DMS53 (cell line): ENCODE measurements around the gene TECPR2.
"Not testable (repeated sequence)": the region's sequence is repeated elsewhere in the genome, so short reads cannot be mapped to it uniquely, and the experiment has no call there.

Source experiments
- DNase-seq: peaks from one replicate; lab custom pipeline; 2025; lab: John Stamatoyannopoulos, UW

TECPR2 gene

GRCh38 chr14:102362545-102363181 is at the start of gene TECPR2, which contains the start of gene CINP:
TSS of gene TECPR2 (plus strand) at chr14:102362941. CDS start at chr14:102376722, 13,781 bp downstream.
TSS of gene CINP (minus strand) at chr14:102362890. CDS start at chr14:102362851, 39 bp downstream.
- peak; percentile 97 for DNase-seq

GRCh38 chr14:102314242-102315011 is 48.3 kb upstream of the TECPR2 start:
- peak; percentile 87 for DNase-seq

GRCh38 chr14:102315121-102315520 is 47.6 kb upstream of the TECPR2 start:
- DNase-seq: no peak

- peak; percentile 84 for DNase-seq
Measured at GRCh38 chr14:102316338-102316742, 46.4 kb upstream of the TECPR2 start.

GRCh38 chr14:102316743-102317563 is 45.8 kb upstream of the TECPR2 start:
- DNase-seq: peak; percentile 90

DNA sequence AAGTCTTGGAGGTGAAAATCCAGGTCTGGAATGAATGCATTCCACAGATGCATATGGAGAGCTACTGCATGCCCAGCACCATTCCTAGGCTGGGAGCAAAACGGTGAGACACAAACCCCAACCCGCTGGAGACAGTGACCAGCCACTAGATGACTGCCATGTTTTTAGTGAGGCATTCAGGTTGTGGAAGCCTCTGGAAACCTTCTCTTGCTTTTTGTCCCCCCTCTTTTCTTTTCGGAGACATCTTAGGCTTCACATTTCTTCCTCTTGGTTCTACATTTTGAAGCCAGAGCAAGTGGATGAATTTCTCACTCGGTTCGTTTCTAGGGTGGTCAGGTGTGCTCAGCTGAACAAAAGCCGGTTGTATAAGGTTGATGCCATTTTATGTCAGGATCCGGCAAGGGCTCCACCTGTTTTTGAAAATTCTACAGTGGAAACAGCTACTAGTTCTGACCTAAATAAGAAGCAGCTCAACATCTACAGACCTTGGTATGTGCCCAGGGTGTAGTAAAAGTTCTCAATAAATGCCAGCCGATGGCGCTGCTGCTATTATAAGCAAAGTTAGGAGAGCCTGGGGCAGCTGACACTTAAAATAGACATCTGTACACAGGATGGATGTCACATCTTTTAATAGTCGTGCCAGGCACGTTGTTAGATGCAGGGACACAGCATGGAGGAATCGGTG is 45.0 kb upstream of the TECPR2 start:
- DNase-seq: peak; percentile 71

- no peak for DNase-seq
Measured at GRCh38 chr14:102318781-102319276, 43.9 kb upstream of the TECPR2 start.

DNA sequence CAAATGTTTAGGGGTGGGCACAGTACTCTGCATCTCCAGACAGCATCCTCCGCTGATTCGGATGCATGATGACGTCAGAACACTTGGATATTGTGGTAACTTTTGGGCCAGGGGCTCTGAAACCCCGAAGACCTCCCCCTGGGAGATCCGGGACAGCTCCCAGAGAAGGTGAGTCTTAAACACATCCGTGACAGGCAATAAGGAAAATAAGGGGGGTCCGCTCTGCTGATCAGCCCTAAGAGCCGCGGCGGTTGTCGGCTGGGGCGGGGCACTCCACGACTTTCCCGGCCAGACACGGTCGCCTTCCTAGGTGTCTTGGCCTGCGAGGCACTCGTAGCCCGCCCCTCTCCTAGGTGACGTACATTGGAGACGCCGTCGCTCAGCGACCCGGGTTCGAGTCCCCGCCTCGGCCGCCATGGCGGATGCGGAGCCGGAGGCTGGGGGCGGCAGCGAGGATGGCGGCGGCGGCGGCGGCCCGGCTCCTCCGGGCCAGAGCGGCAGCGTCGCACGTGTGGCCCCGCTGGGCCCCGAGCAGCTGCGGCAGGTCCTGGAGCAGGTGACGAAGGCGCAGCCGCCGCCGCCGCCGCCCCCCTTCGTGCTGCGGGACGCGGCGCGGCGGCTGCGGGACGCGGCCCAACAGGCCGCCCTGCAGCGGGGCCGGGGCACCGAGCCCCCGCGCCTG is 43.2 kb upstream of the TECPR2 start, which contains the start of gene ZNF839:
TSS of gene ZNF839 (plus strand) at position 396 of the 682 bp plus-strand sequence. CDS start at position 416, 20 bp downstream.
- peak; percentile 93 for DNase-seq

- DNase-seq: peak; percentile 55
Measured at GRCh38 chr14:102320033-102320660, 42.6 kb upstream of the TECPR2 start.

- no peak for DNase-seq
Measured at GRCh38 chr14:102320671-102321455, 41.9 kb upstream of the TECPR2 start.

DNA sequence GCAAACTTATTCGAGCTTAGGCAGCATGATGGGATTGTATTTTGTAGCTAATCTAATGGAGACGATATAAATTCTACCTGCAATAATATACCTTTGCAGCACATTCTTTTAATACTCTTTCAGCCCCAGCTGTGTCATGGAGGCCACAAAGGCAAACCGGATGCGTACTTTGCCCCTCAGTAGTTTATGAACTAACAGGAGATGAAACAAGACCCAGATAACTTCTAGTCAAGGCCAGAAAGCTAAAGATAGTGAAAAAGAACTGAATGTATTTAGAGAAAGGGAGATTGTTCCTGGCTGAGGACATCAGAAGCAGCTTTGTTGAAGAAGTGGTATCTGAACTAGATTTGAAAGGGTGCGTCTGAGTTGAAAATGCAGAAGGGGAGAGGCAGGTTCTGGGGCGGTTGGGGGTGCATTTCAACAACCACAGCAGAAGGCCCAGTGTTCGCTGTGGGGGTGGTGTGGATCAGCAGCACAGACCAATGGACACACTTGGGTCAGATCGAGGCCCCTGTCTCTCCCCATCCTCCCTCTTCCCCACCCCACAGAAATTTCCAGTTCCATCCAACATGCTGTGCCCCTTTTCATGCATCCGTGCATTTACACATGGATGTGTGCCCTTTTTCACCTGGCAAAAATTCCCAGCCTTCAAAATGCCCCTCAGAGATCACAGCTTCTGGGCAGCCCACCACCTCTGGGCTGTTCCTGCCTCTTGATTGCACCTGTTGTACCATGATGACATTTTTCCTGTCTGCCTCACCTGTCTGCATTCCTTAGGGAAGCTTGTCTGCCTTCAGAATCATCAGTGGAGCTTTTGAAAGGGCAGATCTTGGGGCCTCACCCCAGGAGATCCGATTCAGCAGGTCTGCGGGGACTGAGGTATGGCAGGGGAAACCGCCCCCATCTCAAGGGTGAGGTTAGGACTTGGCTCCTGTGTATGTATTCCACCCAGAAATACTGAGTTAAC is 41.0 kb upstream of the TECPR2 start:
- no peak for DNase-seq

GRCh38 chr14:102323102-102323501 is 39.6 kb upstream of the TECPR2 start:
- DNase-seq: peak; percentile 64

- no peak for DNase-seq
Measured at GRCh38 chr14:102325791-102326345, 36.9 kb upstream of the TECPR2 start.

DNA sequence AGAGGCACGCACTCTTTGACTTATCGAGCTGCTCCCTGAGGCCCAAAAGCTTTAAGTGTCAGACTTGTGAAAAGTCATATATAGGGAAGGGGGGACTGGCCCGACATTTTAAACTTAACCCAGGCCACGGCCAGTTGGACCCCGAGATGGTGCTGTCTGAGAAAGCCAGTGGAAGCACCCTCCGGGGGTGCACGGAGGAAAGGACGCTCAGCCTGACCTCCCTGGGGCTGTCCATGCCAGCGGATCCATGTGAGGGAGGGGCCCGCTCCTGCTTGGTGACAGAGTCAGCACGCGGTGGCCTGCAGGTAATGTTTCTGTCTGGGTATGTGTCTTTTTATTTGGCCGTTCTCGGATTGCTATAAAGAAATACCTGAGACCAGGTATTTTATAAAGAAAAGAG is 36.2 kb upstream of the TECPR2 start:
- no peak for DNase-seq

DNA sequence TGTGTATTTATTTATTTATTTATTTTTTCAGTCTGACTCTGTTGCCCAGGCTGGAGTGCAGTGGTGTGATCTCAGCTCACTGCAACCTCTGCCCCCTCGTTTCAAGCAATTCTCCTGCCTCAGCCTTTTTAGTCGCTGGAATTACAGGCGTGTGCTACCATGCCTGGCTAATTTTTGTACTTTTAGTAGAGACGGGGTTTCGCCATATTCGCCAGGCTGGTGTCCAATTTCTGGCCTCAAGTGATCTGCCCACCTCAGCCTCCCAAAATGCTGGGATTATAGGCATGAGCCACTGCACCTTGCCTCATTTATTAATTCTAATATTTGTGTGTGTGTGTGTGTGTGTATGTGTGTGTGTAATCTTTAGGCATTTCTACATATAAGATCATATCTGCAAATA is 33.4 kb upstream of the TECPR2 start:
- not testable (repeated sequence) for DNase-seq

GRCh38 chr14:102330806-102331205 is 31.9 kb upstream of the TECPR2 start:
- DNase-seq: no peak

DNA sequence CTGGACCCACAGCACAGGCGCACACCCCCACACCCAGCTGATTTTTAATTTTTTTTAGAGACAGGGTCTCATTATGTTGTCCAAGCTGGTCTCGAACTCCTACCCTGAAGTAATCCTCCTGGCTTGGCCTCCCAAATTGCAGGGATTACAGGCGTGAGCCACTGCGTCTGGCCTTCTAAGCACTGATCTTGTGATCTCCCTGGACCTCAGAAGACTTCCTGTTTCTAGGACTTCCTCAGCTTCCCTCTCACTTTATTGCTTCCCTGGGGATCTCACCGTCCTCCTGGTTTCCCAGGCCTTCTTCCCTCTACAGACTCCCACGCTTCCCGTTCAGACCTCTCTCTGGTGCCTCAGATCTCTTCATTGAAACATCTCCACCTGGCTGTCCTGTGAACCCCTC is 29.4 kb upstream of the TECPR2 start:
- DNase-seq: no peak
